OCI-LY1 (cell line): ENCODE data around the gene NCSTN.

Experiments used
- CTCF ChIP-seq: fragments of 200-600 bp; sonication (generic), shearing (Covaris generic); IDR thresholded peaks from 2 replicates; pipeline ENCODE4 v1.5.1; 2017; ENCODE audit warnings: mild to moderate bottlenecking, antibody characterized with exemption, low read length, moderate library complexity, mixed read lengths
- EZH2 ChIP-seq: fragments of 200-600 bp; sonication (generic), shearing (Covaris generic); IDR thresholded peaks from 2 replicates; pipeline ENCODE4 v1.8.0; 2017; ENCODE audit warnings: borderline replicate concordance, mixed run types, mild to moderate bottlenecking, antibody characterized with exemption, low read length, moderate library complexity, mixed read lengths

DNA sequence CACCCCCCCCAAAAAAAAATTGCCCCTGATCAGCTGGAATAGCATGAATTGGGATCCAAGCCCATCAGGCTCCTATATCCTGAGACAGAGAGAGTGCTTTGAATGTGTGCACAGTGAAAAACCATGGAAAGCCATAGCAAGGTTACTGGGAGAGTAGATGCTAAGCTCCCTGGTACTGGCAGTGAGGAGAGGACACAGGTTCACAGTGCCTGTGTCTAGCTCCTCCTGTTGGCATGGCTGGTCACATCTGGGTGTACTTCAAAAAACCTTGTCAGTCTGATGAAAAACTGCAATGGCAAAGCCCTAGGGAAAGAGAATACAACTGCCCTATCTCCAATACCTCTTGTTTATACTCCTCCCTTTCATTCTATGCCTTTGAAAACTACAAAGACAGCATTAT, 13.1 kb upstream of the NCSTN start:
- TF ChIP-seq CTCF (no peak), EZH2 (no peak)
